Panc1 (cell line): ENCODE data around the gene UBE3B. TPM values are rescaled to one million over a fixed set of nuclear protein-coding genes. Genes with fewer than 3 reads are reported as not detected.

Experiments used
- ATAC-seq: fragments of 200-7000 bp; cut with Tn5 transposase; 2 replicates; pipeline ENCODE4 v1.9.1; 2020; ENCODE audit warnings: mild to moderate bottlenecking, moderate library complexity
- BruUV-seq: library from RNA; stranded (reverse); fragments of 400-500 nt; replicated peaks from 2 replicates; lab custom pipeline; 2021; lab: Mats Ljungman, UMichigan
- CTCF ChIA-PET: fragments of 300-600 bp; sonication (Branson Sonifier 250); formaldehyde crosslinking; loops from one replicate; lab custom pipeline; 2022; ENCODE audit warnings: antibody characterized with exemption; lab: Charles Lee
- POLR2A ChIA-PET: fragments of 300-600 bp; sonication (Branson Sonifier 250); formaldehyde crosslinking; loops from one replicate; lab custom pipeline; 2022; ENCODE audit warnings: antibody characterized with exemption; lab: Charles Lee
- DNase-seq: peaks from one replicate; pipeline ENCODE4 v3.0.0-alpha.2; 2010; ENCODE audit warnings: low read depth, low spot score
- H3K27ac ChIP-seq: 2 replicates; pipeline ENCODE4 v1.5.1; 2011; ENCODE audit warnings: mild to moderate bottlenecking, low read length, inconsistent platforms
- H3K27me3 ChIP-seq: fragments of 200-500 bp; sonication (Bioruptor generic); 2 replicates; pipeline ENCODE4 v1.6.0; 2014; ENCODE audit warnings: low read length, inconsistent platforms; ENCODE audit not compliant: control insufficient read depth, insufficient read depth
- H3K36me3 ChIP-seq: fragments of 200-500 bp; sonication (Bioruptor generic); 2 replicates; pipeline ENCODE4 v1.5.1; 2014; ENCODE audit warnings: inconsistent platforms, mild to moderate bottlenecking, low read length, moderate library complexity; ENCODE audit not compliant: control insufficient read depth, insufficient read depth
- H3K4me1 ChIP-seq: 2 replicates; pipeline ENCODE4 v1.5.1; 2011; ENCODE audit warnings: inconsistent platforms, mild to moderate bottlenecking, low read length, moderate library complexity; ENCODE audit not compliant: control insufficient read depth, insufficient read depth
- H3K4me3 ChIP-seq, 2 experiments: 2 replicates each; pipeline ENCODE4 v1.5.1; 2011 to 2012; ENCODE audit warnings: low read depth in 2 of 2, low read length in 2 of 2, mild to moderate bottlenecking in 2 of 2, inconsistent platforms in 1 of 2, moderate library complexity in 1 of 2
- H3K9me3 ChIP-seq: fragments of 200-500 bp; sonication (Bioruptor generic); 2 replicates; pipeline ENCODE4 v1.5.1; 2014; ENCODE audit warnings: low read depth, mild to moderate bottlenecking, inconsistent platforms, low read length, moderate library complexity; ENCODE audit not compliant: control insufficient read depth, insufficient read depth
- CTCF ChIP-seq: fragments of 450-650 bp; IDR thresholded peaks from 2 replicates; pipeline ENCODE4 v1.5.1; 2017; ENCODE audit warnings: mild to moderate bottlenecking
- POLR2AphosphoS5 ChIP-seq: IDR thresholded peaks from 2 replicates; pipeline ENCODE4 v1.6.1; 2012; ENCODE audit warnings: mild to moderate bottlenecking, low read depth, low read length, moderate library complexity
- REST ChIP-seq, 2 experiments: IDR thresholded peaks; 2 replicates each; pipeline ENCODE4 v1.6.1; 2011 to 2012; ENCODE audit warnings: low read depth in 2 of 2, control low read depth in 1 of 2, low read length in 1 of 2, mild to moderate bottlenecking in 1 of 2, moderate library complexity in 1 of 2; ENCODE audit not compliant: insufficient read depth in 1 of 2
- SIN3A ChIP-seq: IDR thresholded peaks from 2 replicates; pipeline ENCODE4 v1.6.1; 2012; ENCODE audit warnings: low read depth, mild to moderate bottlenecking, low read length, moderate library complexity, borderline replicate concordance; ENCODE audit not compliant: insufficient read depth
- TCF7L2 ChIP-seq: IDR thresholded peaks from 2 replicates; pipeline ENCODE4 v1.6.1; 2011; ENCODE audit warnings: mild to moderate bottlenecking, low read depth, low read length, inconsistent platforms
- in situ Hi-C: cut with HindIII; loops from 2 replicates; pipeline ENCODE4 v1.10.0; 2016; ENCODE audit warnings: low sequenced_read_pairs, low pct_unique_long_range_greater_than_20kb
- intact Hi-C: fragments of 100-400 bp; cut with micrococcal nuclease; formaldehyde crosslinking; loops from one replicate; pipeline ENCODE4 v1.10.0; 2022; ENCODE audit not compliant: unreplicated experiment
- total RNA-seq: library from RNA; stranded (reverse); gene quantifications from one replicate; pipeline ENCODE4 v1.2.1, GENCODE V29; 2021; ENCODE audit not compliant: unreplicated experiment

Gene UBE3B
- total RNA-seq, 1 experiment from 2014 or later: 38.9 TPM

GRCh38 chr12:109542876-109543275 is 65.4 kb downstream of the UBE3B start:
- CTCF ChIA-PET: no interaction called here
- H3K27ac ChIP-seq: no peak overlapping the region
- intact Hi-C loops: no loop called here

GRCh38 chr12:109544955-109545531 is 67.6 kb downstream of the UBE3B start:
- TF ChIP-seq TCF7L2 (no peak), SIN3A (no peak), REST (IDR thresholded peaks at IDR 0.05; ENCODE audit: insufficient read depth in 1 of 2, low read depth in 2 of 2, low read length in 1 of 2) (no peak), CTCF (no peak), POLR2AphosphoS5 (no peak)
- ChIA-PET POLR2A (no interaction called here), CTCF (interaction anchor here (0.7 kb wide), 1 partner anchor 9 kb away, joined by 3 read pairs; no protein-coding TSS in a partner anchor)
- BruUV-seq: no TSS peak
- Histone ChIP-seq H3K4me3 (no peak overlapping the region), H3K27me3 (peaks cover 10% of the 10 kb centered on the region), H3K36me3 (no peaks in the 10 kb centered on the region), H3K4me1 (no peaks in the 10 kb centered on the region), H3K9me3 (no peaks in the 10 kb centered on the region), H3K27ac (no peak overlapping the region)
- intact Hi-C loops (no loop called here), in situ Hi-C loops (no loop called here)
- peak; percentile 48; the same call in 1 of the 2 replicates for ATAC-seq
- no peak for DNase-seq

More at GRCh38 chr12:109542876-109543275, 65.4 kb downstream of the UBE3B start:
- Histone ChIP-seq H3K9me3 (no peaks in the 10 kb centered on the region), H3K36me3 (no peaks in the 10 kb centered on the region), H3K4me1 (no peaks in the 10 kb centered on the region), H3K4me3 (no peak overlapping the region), H3K27me3 (no peaks in the 10 kb centered on the region)
- TF ChIP-seq POLR2AphosphoS5 (no peak), REST (IDR thresholded peaks at IDR 0.05; ENCODE audit: insufficient read depth in 1 of 2, low read depth in 2 of 2, low read length in 1 of 2) (no peak), SIN3A (no peak), TCF7L2 (no peak), CTCF (no peak)
- in situ Hi-C loops: no loop called here
- ATAC-seq (no peak), DNase-seq (no peak)
- POLR2A ChIA-PET: no interaction called here
- no TSS peak for BruUV-seq
